ENCODE results near the gene RAE1. TPM values are rescaled to one million over a fixed set of nuclear protein-coding genes. Genes with fewer than 3 reads are reported as not detected.

The RAE1 gene
- total and polyA plus RNA-seq, 2 experiments from 2014 or later, result 35.4 to 43.3 TPM

DNA sequence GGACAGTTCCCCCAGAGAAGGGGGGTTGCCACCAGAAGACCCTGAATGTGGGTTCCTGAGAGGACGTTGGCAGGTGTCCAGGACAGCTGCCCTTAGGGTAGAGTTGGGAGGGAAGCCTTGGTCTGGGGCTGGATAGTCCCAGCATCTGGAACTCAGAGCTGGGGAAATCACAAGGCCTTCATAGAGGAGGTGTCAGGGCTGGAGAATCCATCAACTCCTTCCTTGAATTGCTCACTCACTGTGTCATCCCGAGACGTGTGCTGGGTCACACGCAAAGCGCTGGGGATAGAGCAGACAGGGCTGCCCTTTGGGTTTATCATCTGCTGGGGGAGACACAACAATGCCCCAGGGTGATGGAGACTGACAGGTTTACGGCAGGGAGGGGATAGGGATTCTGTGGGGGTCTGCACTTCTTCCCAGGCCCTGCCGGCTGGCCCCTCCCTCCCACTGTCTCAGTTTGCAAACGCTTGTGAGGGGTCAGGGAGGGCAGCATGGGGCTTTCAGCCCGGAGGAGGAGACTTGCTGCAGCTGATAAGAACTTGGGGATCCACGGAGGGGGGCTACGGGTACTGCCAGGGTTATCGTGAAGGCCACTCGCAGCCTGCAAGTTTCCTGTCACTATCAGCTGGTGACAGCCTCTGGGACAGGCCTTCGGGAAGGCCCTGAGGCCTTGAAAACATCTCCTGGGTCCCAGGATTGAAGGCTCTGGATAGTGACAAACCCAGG is 58.8 kb downstream of the RAE1 start (continued):
- TF ChIP-seq CTCF (conservative IDR thresholded peaks at IDR 0.05; ENCODE audit: low read depth in 2 of 2), result no peak

DNA sequence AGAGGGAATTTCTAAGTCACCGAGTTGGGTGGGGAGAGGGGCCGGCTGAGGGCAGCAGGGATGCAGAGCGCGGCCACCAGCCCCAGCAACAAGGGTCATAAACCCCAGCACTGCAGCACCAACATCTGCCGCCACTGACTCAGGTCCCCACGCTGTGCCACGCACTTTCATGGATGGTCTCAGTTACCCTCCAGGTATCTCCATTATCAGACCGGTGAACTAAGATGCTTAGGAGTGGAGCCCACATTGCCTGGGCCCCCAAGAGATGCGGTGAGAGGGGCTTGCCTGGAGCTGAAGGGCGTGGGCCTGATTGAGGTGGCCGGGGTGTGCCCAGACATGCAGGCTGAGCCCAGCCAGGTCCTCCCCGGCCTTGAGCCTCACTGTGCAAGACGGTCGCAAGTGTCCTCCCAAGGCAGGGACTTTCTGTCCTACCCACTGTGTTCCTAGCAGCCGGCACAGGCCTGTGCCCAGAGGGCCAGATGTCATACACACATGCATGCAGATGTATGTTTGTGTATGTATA is 59.4 kb downstream of the RAE1 start:
- Histone ChIP-seq H3K4me3 (no peak overlapping the region), H3K4me2 (no peak overlapping the region), H4K20me1 (replicated peaks; ENCODE audit: insufficient read depth) (peaks cover 2% of the 10 kb centered on the region; the same call in 1 of the 2 replicates), H3K4me1 (ENCODE audit: insufficient read depth) (no peaks in the 10 kb centered on the region), H3K9me2 (ENCODE audit: insufficient read depth) (no peaks in the 10 kb centered on the region), H3K36me3 (ENCODE audit: insufficient read depth) (peaks cover 10% of the 10 kb centered on the region; the same call in 1 of the 2 replicates), H3K27ac (ENCODE audit: low read depth) (no peak overlapping the region), H2AFZ (no peak overlapping the region), H3F3A (replicated peaks; ENCODE audit: low read depth) (no peaks in the 10 kb centered on the region), H3K79me2 (replicated peaks; ENCODE audit: insufficient read depth) (no peaks in the 10 kb centered on the region), H3K27me3 (ENCODE audit: insufficient read depth) (no peaks in the 10 kb centered on the region)
- Mint-ChIP-seq H3K36me3 (ENCODE audit: low read depth) (peaks cover 23% of the 10 kb centered on the region; the same call in 2 of the 3 replicates), H3K4me3 (no peak overlapping the region), H3K27me3 (ENCODE audit: insufficient read depth, low read depth, poor library complexity) (peaks cover 3% of the 10 kb centered on the region), H3K9me3 (no peaks in the 10 kb centered on the region), H3K4me1 (no peaks in the 10 kb centered on the region), H3K27ac (no peak overlapping the region; the same call in 1 of the 2 replicates)
- DNase-seq (ENCODE audit: low spot score), result no peak
- no peak for ATAC-seq
- TF ChIP-seq CTCF (conservative IDR thresholded peaks at IDR 0.05; ENCODE audit: low read depth in 2 of 2), result no peak
- TF ChIP-seq EZH2 (IDR thresholded peaks at IDR 0.05; ENCODE audit: low read depth, unreplicated experiment), result no peak
- no peak for TF ChIP-seq REST (IDR thresholded peaks at IDR 0.05; ENCODE audit: unreplicated experiment)
- no peak for TF ChIP-seq ZNF331 (CRISPR knock-in tag; IDR thresholded peaks at IDR 0.05; ENCODE audit: low read depth)
- TF ChIP-seq ZNF462 (CRISPR knock-in tag; IDR thresholded peaks at IDR 0.05), result no peak
- no peak for TF ChIP-seq CREB1 (CRISPR knock-in tag; IDR thresholded peaks at IDR 0.05; ENCODE audit: low read depth)
- no peak for TF ChIP-seq ETS1 (IDR thresholded peaks at IDR 0.05)
